GM20000 (cell line): ENCODE results near the gene RPS5.

ENCODE experiments used
- DNase-seq: peaks from one replicate; pipeline ENCODE4 v3.0.0; 2012; ENCODE audit warnings: low spot score
- CTCF ChIP-seq: IDR thresholded peaks from 2 replicates; pipeline ENCODE4 v1.5.1; 2012; ENCODE audit warnings: mild to moderate bottlenecking, control low read depth; ENCODE audit errors: extremely low read depth, missing control alignments

Gene RPS5

GRCh38 chr19:58354478-58355030 is 32.5 kb upstream of the RPS5 start:
- no peak for TF ChIP-seq CTCF
- no peak for DNase-seq

- TF ChIP-seq CTCF, result no peak
- no peak for DNase-seq
These were observed 31.8 kb upstream of the RPS5 start for GRCh38 chr19:58355215-58355796.

DNA sequence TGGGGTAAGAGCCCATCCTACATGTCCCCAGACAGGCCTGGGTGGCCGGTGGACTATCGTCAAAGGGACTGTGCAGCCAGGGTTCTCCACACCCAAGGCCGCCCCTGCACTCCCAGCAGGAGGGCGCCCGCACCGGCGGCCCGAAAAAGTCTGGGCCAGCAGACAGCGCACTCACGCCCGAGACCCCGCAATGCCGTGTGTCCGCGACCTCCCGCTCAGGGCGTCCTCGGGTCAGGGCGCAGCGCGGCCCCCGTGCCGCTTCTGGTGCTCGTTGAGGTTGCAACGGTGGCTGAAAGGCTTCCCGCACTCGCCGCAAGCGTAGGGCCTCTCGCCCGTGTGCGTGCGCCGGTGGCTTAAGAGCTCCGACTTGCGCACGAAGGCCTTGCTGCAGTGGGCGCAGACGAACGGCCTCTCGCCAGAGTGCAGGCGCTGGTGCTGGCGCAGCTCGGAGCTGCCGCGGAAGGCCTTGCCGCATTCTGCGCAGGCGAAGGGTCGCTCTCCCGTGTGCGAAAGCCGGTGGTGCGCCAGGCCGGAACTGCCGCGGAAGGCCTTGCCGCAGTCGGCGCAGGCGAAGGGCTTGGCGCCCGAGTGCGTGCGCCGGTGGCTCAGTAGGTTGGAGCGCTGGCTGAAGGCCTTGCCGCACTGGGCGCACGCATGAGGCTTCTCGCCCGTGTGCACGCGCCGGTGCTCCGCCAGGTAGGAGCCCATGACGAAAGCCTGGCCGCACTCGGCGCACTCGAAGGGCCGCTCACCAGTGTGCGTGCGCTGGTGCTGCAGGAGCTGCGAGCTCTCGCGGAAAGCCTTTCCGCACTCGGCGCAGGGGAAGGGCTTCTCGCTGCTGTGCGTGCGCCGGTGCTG is 30.9 kb upstream of the RPS5 start:
- TF ChIP-seq CTCF, result no peak
- no peak for DNase-seq

DNA sequence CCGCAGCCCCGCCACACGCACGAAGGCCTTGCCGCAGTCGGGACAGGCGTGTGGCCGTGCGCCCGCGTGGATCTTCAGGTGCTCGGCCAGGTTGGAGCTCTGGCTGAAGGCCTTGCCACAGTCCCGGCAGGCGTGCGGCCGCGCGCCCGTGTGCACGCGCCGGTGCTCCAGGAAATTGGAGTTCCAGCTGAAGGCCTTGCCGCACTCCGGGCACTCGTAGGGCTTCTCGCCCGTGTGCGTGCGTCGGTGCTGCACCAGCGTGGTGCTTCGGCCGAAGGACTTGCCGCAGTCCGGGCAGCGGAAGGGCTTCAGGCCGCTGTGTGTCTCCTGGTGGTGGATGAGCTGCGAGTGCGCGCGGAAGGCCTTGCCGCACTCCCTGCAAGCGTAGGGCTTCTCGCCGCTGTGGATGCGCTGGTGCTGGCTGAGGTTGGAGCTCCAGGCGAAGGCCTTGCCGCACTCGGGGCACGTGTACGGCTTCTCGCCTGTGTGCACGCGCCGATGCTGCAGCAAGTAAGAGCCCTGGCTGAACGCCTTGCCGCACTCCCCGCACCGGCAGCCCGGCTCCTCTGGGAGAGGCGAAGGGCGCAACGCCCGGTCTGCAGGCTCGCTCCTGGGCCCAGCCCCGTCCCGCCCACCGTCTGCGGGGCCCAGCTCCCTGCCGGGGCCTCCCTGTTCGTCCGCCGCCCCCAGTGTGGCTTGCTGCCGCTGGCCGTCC is 30.1 kb upstream of the RPS5 start:
- no peak for DNase-seq
- TF ChIP-seq CTCF, result no peak

- TF ChIP-seq CTCF, result no peak
These were observed 29.5 kb upstream of the RPS5 start for GRCh38 chr19:58357481-58358145.

DNA sequence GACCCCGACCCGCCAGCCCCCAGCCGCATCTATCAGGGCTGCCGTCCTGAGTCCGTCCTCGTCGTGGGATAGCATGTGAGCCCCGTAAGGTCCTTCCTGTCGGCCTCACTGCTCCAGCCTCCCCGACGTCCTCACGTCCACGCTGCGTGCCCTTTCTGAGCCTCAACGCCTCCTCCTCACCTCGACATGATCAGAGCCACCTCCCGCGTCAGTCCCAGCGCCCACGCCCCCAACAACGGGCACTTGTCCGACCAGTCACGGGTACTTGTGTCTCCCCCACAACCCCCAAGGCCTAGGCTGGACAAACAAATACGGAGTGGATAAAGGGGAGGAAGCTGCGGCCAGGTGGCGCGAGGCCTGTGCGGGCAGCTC is 25.2 kb upstream of the RPS5 start:
- TF ChIP-seq CTCF, result no peak
- DNase-seq, result peak; percentile 76

More at GRCh38 chr19:58357481-58358145, 29.5 kb upstream of the RPS5 start:
- DNase-seq, result no peak
